HL-60 (cell line): ENCODE results near the gene IL17B.

ENCODE experiments used
- POLR2AphosphoS5 ChIP-seq: IDR thresholded peaks from 2 replicates; pipeline ENCODE4 v1.6.1; 2012; ENCODE audit warnings: low read depth
- TF ChIP-seq, protein P1 (sequence below): IDR thresholded peaks from one replicate; pipeline ENCODE4 v1.5.1; 2011; ENCODE audit warnings: low read length, control low read depth, inconsistent platforms; ENCODE audit not compliant: insufficient read depth
- TF ChIP-seq, protein P2 (sequence below): IDR thresholded peaks from 2 replicates; pipeline ENCODE4 v1.6.1; 2012; ENCODE audit warnings: low read depth; ENCODE audit not compliant: insufficient replicate concordance

DNA sequence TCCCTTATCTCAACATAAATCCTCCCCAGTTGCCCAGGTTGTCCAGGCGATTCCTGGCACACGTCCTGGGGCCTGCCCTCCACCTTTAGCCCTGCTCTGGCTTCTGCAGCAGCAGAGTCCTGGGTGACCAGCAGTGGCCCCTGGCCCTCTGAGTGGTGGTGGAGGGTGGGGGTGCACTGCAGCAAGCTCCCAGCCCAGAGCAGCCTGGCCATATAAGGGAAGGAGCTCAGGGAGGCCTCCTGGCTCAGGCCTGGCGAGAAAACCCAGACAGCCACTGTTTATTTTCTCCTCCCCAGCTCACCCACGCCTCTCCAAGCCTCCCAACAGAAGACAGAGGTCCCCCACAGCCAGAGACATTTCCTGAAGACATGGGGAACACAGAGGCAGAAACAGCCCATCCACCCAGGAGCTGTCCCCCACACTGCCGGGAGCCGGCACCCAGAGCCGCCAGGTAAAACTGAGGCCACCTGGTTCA lies 44.7 kb upstream of the IL17B start:
- TF ChIP-seq, protein P1, sequence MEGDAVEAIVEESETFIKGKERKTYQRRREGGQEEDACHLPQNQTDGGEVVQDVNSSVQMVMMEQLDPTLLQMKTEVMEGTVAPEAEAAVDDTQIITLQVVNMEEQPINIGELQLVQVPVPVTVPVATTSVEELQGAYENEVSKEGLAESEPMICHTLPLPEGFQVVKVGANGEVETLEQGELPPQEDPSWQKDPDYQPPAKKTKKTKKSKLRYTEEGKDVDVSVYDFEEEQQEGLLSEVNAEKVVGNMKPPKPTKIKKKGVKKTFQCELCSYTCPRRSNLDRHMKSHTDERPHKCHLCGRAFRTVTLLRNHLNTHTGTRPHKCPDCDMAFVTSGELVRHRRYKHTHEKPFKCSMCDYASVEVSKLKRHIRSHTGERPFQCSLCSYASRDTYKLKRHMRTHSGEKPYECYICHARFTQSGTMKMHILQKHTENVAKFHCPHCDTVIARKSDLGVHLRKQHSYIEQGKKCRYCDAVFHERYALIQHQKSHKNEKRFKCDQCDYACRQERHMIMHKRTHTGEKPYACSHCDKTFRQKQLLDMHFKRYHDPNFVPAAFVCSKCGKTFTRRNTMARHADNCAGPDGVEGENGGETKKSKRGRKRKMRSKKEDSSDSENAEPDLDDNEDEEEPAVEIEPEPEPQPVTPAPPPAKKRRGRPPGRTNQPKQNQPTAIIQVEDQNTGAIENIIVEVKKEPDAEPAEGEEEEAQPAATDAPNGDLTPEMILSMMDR: no peak
- no peak for TF ChIP-seq POLR2AphosphoS5
- TF ChIP-seq, protein P2, sequence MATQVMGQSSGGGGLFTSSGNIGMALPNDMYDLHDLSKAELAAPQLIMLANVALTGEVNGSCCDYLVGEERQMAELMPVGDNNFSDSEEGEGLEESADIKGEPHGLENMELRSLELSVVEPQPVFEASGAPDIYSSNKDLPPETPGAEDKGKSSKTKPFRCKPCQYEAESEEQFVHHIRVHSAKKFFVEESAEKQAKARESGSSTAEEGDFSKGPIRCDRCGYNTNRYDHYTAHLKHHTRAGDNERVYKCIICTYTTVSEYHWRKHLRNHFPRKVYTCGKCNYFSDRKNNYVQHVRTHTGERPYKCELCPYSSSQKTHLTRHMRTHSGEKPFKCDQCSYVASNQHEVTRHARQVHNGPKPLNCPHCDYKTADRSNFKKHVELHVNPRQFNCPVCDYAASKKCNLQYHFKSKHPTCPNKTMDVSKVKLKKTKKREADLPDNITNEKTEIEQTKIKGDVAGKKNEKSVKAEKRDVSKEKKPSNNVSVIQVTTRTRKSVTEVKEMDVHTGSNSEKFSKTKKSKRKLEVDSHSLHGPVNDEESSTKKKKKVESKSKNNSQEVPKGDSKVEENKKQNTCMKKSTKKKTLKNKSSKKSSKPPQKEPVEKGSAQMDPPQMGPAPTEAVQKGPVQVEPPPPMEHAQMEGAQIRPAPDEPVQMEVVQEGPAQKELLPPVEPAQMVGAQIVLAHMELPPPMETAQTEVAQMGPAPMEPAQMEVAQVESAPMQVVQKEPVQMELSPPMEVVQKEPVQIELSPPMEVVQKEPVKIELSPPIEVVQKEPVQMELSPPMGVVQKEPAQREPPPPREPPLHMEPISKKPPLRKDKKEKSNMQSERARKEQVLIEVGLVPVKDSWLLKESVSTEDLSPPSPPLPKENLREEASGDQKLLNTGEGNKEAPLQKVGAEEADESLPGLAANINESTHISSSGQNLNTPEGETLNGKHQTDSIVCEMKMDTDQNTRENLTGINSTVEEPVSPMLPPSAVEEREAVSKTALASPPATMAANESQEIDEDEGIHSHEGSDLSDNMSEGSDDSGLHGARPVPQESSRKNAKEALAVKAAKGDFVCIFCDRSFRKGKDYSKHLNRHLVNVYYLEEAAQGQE: no peak
